ENCODE measurements around the gene RASSF10. TPM values are rescaled to one million over a fixed set of nuclear protein-coding genes. Genes with fewer than 3 reads are reported as not detected.

Gene RASSF10
- total RNA-seq, 1 experiment from 2014 or later, result 10.0 TPM

DNA sequence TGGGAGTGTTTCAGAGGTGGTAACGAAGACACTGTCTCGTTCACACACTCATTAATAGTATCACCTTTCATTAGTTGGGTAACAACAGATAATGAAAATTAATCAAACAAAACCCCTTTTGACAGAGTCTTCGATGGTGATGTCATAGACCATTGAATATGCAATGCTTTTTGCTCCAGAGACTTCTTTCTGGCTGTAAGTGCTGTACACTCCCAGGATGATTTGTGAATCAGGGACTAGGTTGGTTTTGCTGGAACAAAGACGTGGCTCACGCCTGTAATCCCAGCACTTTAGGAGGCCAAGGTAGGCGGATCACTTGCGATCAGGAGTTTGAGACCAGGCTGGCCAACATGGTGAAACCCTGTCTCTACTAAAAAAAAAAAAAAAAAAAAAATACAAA lies 9.5 kb upstream of the RASSF10 start:
- peaks cover 2% of the 10 kb centered on the region for H3K4me1 Mint-ChIP-seq (ENCODE audit: low read depth, unreplicated experiment)
- no peaks in the 10 kb centered on the region for H3K27me3 Mint-ChIP-seq (ENCODE audit: unreplicated experiment)
- no peak overlapping the region for H3K27ac Mint-ChIP-seq (ENCODE audit: unreplicated experiment)
- no peak for TF ChIP-seq CTCF (IDR thresholded peaks at IDR 0.05; ENCODE audit: unreplicated experiment)
- no peaks in the 10 kb centered on the region for H3K9me3 Mint-ChIP-seq (ENCODE audit: low read depth, unreplicated experiment)
- DNase-seq, result no peak
- no peaks in the 10 kb centered on the region for H3K36me3 Mint-ChIP-seq (ENCODE audit: insufficient read depth, unreplicated experiment)
- intact Hi-C loops (cut with micrococcal nuclease; ENCODE audit: unreplicated experiment), result no loop called here
- CTCF ChIA-PET, result no interaction called here
- no peak overlapping the region for H3K4me3 Mint-ChIP-seq (ENCODE audit: low read depth, unreplicated experiment)
- no TSS peak for BruUV-seq (replicated peaks)

- CTCF ChIA-PET, result no interaction called here
- Mint-ChIP-seq H3K4me3 (ENCODE audit: low read depth, unreplicated experiment) (no peak overlapping the region), H3K9me3 (ENCODE audit: low read depth, unreplicated experiment) (no peaks in the 10 kb centered on the region), H3K4me1 (ENCODE audit: low read depth, unreplicated experiment) (no peaks in the 10 kb centered on the region), H3K27ac (ENCODE audit: unreplicated experiment) (no peak overlapping the region), H3K27me3 (ENCODE audit: unreplicated experiment) (no peaks in the 10 kb centered on the region), H3K36me3 (ENCODE audit: insufficient read depth, unreplicated experiment) (no peaks in the 10 kb centered on the region)
- intact Hi-C loops (cut with micrococcal nuclease; ENCODE audit: unreplicated experiment), result no loop called here
- no peak for TF ChIP-seq CTCF (IDR thresholded peaks at IDR 0.05; ENCODE audit: unreplicated experiment)
- no peak for DNase-seq
- BruUV-seq (replicated peaks), result no TSS peak
These were observed 9.0 kb upstream of the RASSF10 start for GRCh38 chr11:13000116-13000515.

DNA sequence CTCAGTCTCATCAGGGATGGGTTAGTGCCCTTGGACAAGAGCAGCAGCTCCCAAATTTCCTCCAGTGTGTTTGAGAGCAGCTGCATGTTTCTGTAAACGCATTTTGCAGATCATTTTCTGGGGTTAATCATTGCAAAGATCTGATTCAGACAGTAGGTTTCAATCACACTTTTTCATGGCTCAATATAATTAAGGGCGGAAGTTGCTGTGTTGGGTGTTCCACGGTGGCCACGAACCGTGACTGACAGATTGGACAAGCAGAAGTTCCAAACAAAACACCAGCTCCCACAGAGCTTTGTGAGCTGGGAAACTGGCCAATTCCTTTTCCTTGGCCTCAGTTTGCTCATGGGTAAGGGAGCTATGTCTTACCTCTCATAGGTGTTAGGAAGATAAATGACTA lies 8.4 kb upstream of the RASSF10 start:
- H3K4me1 Mint-ChIP-seq (ENCODE audit: low read depth, unreplicated experiment), result no peaks in the 10 kb centered on the region
- no peaks in the 10 kb centered on the region for H3K27me3 Mint-ChIP-seq (ENCODE audit: unreplicated experiment)
- H3K4me3 Mint-ChIP-seq (ENCODE audit: low read depth, unreplicated experiment), result no peak overlapping the region
- CTCF ChIA-PET, result no interaction called here
- no peak for DNase-seq
- H3K36me3 Mint-ChIP-seq (ENCODE audit: insufficient read depth, unreplicated experiment), result no peaks in the 10 kb centered on the region
- TF ChIP-seq CTCF (IDR thresholded peaks at IDR 0.05; ENCODE audit: unreplicated experiment), result no peak
- intact Hi-C loops (cut with micrococcal nuclease; ENCODE audit: unreplicated experiment), result no loop called here
- no TSS peak for BruUV-seq (replicated peaks)
- no peak overlapping the region for H3K27ac Mint-ChIP-seq (ENCODE audit: unreplicated experiment)
- H3K9me3 Mint-ChIP-seq (ENCODE audit: low read depth, unreplicated experiment), result no peaks in the 10 kb centered on the region

GRCh38 chr11:13003736-13004493 lies 5.2 kb upstream of the RASSF10 start:
- intact Hi-C loops (cut with micrococcal nuclease; ENCODE audit: unreplicated experiment), result no loop called here
- Mint-ChIP-seq H3K36me3 (ENCODE audit: insufficient read depth, unreplicated experiment) (peaks cover 5% of the 10 kb centered on the region), H3K4me3 (ENCODE audit: low read depth, unreplicated experiment) (no peak overlapping the region), H3K27ac (ENCODE audit: unreplicated experiment) (no peak overlapping the region), H3K27me3 (ENCODE audit: unreplicated experiment) (no peaks in the 10 kb centered on the region), H3K9me3 (ENCODE audit: low read depth, unreplicated experiment) (no peaks in the 10 kb centered on the region), H3K4me1 (ENCODE audit: low read depth, unreplicated experiment) (peaks cover 31% of the 10 kb centered on the region)
- BruUV-seq (replicated peaks), result no TSS peak
- no peak for TF ChIP-seq CTCF (IDR thresholded peaks at IDR 0.05; ENCODE audit: unreplicated experiment)
- CTCF ChIA-PET, result no interaction called here
- DNase-seq, result no peak
